ENCODE data around the gene PLK5.

Gene PLK5

GRCh38 chr19:1502433-1503088 lies 21.3 kb upstream of the PLK5 start:
- Mint-ChIP-seq H3K36me3 (no peaks in the 10 kb centered on the region), H3K4me3 (peak overlapping the region; percentile 15), H3K27ac (no peak overlapping the region), H3K4me1 (peaks cover 12% of the 10 kb centered on the region), H3K9me3 (no peaks in the 10 kb centered on the region), H3K27me3 (no peaks in the 10 kb centered on the region)

- H3K4me3 Mint-ChIP-seq: no peak overlapping the region
Observed at GRCh38 chr19:1503089-1503924, 20.6 kb upstream of the PLK5 start.

GRCh38 chr19:1503925-1504773 lies 19.7 kb upstream of the PLK5 start:
- no peaks in the 10 kb centered on the region for H3K36me3 Mint-ChIP-seq
- H3K9me3 Mint-ChIP-seq: no peaks in the 10 kb centered on the region
- peaks cover 20% of the 10 kb centered on the region for H3K4me1 Mint-ChIP-seq
- no peak overlapping the region for H3K4me3 Mint-ChIP-seq
- H3K27ac Mint-ChIP-seq: no peak overlapping the region
- no peaks in the 10 kb centered on the region for H3K27me3 Mint-ChIP-seq

More at GRCh38 chr19:1503089-1503924, 20.6 kb upstream of the PLK5 start:
- H3K9me3 Mint-ChIP-seq: no peaks in the 10 kb centered on the region
- H3K27ac Mint-ChIP-seq: no peak overlapping the region
- no peaks in the 10 kb centered on the region for H3K27me3 Mint-ChIP-seq
- no peaks in the 10 kb centered on the region for H3K36me3 Mint-ChIP-seq
- H3K4me1 Mint-ChIP-seq: peaks cover 16% of the 10 kb centered on the region

- Mint-ChIP-seq H3K27me3 (no peaks in the 10 kb centered on the region), H3K4me3 (no peak overlapping the region), H3K36me3 (no peaks in the 10 kb centered on the region), H3K9me3 (no peaks in the 10 kb centered on the region), H3K4me1 (peaks cover 20% of the 10 kb centered on the region), H3K27ac (no peak overlapping the region)
Observed at GRCh38 chr19:1505012-1505411, 18.9 kb upstream of the PLK5 start.

- H3K9me3 Mint-ChIP-seq: no peaks in the 10 kb centered on the region
- no peaks in the 10 kb centered on the region for H3K36me3 Mint-ChIP-seq
- no peak overlapping the region for H3K27ac Mint-ChIP-seq
- H3K4me3 Mint-ChIP-seq: no peak overlapping the region
- H3K4me1 Mint-ChIP-seq: peaks cover 20% of the 10 kb centered on the region
- no peaks in the 10 kb centered on the region for H3K27me3 Mint-ChIP-seq
Observed at GRCh38 chr19:1505991-1506881, 17.6 kb upstream of the PLK5 start.

GRCh38 chr19:1507192-1507660 lies 16.7 kb upstream of the PLK5 start:
- Mint-ChIP-seq H3K4me3 (peak overlapping the region; percentile 91), H3K36me3 (no peaks in the 10 kb centered on the region), H3K27me3 (no peaks in the 10 kb centered on the region), H3K27ac (no peak overlapping the region), H3K9me3 (no peaks in the 10 kb centered on the region), H3K4me1 (peaks cover 23% of the 10 kb centered on the region)

GRCh38 chr19:1507763-1508506 lies 15.9 kb upstream of the PLK5 start:
- no peaks in the 10 kb centered on the region for H3K36me3 Mint-ChIP-seq
- no peaks in the 10 kb centered on the region for H3K9me3 Mint-ChIP-seq
- peak overlapping the region; percentile 91 for H3K4me3 Mint-ChIP-seq
- peak overlapping the region; percentile 60 for H3K27ac Mint-ChIP-seq
- H3K27me3 Mint-ChIP-seq: no peaks in the 10 kb centered on the region
- peaks cover 22% of the 10 kb centered on the region for H3K4me1 Mint-ChIP-seq

- Mint-ChIP-seq H3K27ac (no peak overlapping the region), H3K27me3 (no peaks in the 10 kb centered on the region), H3K36me3 (no peaks in the 10 kb centered on the region), H3K9me3 (no peaks in the 10 kb centered on the region), H3K4me3 (peak overlapping the region; percentile 5), H3K4me1 (peaks cover 19% of the 10 kb centered on the region)
Observed at GRCh38 chr19:1508507-1508856, 15.4 kb upstream of the PLK5 start.

- H3K27me3 Mint-ChIP-seq: no peaks in the 10 kb centered on the region
- no peaks in the 10 kb centered on the region for H3K36me3 Mint-ChIP-seq
- H3K4me1 Mint-ChIP-seq: peaks cover 16% of the 10 kb centered on the region
- no peaks in the 10 kb centered on the region for H3K9me3 Mint-ChIP-seq
- H3K4me3 Mint-ChIP-seq: no peak overlapping the region
- no peak overlapping the region for H3K27ac Mint-ChIP-seq
Observed at GRCh38 chr19:1509602-1510441, 14.1 kb upstream of the PLK5 start.

GRCh38 chr19:1510442-1510806 lies 13.5 kb upstream of the PLK5 start:
- H3K27ac Mint-ChIP-seq: no peak overlapping the region
- H3K27me3 Mint-ChIP-seq: no peaks in the 10 kb centered on the region
- no peaks in the 10 kb centered on the region for H3K9me3 Mint-ChIP-seq
- H3K4me1 Mint-ChIP-seq: peaks cover 16% of the 10 kb centered on the region
- H3K4me3 Mint-ChIP-seq: peak overlapping the region; percentile 1
- no peaks in the 10 kb centered on the region for H3K36me3 Mint-ChIP-seq

GRCh38 chr19:1510807-1511206 lies 13.1 kb upstream of the PLK5 start:
- Mint-ChIP-seq H3K4me1 (peaks cover 16% of the 10 kb centered on the region), H3K9me3 (no peaks in the 10 kb centered on the region), H3K27me3 (no peaks in the 10 kb centered on the region), H3K27ac (no peak overlapping the region), H3K4me3 (peak overlapping the region; percentile 1), H3K36me3 (no peaks in the 10 kb centered on the region)

- Mint-ChIP-seq H3K27me3 (no peaks in the 10 kb centered on the region), H3K4me1 (peaks cover 16% of the 10 kb centered on the region), H3K36me3 (no peaks in the 10 kb centered on the region), H3K27ac (no peak overlapping the region), H3K4me3 (peak overlapping the region; percentile 76), H3K9me3 (no peaks in the 10 kb centered on the region)
Observed at GRCh38 chr19:1511318-1512317, 12.3 kb upstream of the PLK5 start.

Data from activated naive CD4-positive, alpha-beta T cell treated with anti-CD3 and anti-CD28 coated beads, Interleukin-2, amount 50 U/mL, for 24 hours (primary cell).